IMR-90 (cell line): ENCODE data around the gene ZDHHC1. TPM values are rescaled to one million over a fixed set of nuclear protein-coding genes. Genes with fewer than 3 reads are reported as not detected.

Experiments used
- ATAC-seq: fragments of 200-7000 bp; cut with Tn5 transposase; 2 replicates; pipeline ENCODE4 v1.9.1; 2020; ENCODE audit warnings: low read depth, mild to moderate bottlenecking, moderate library complexity
- BruUV-seq: library from RNA; stranded (reverse); fragments of 400-500 nt; replicated peaks from 2 replicates; lab custom pipeline; 2021; lab: Mats Ljungman, UMichigan
- CTCF ChIA-PET: fragments of 300-600 bp; formaldehyde crosslinking; extraction: SDS; loops from one replicate; lab custom pipeline; 2021; ENCODE audit warnings: antibody characterized with exemption; lab: Yijun Ruan, JAX
- POLR2A ChIA-PET: fragments of 300-600 bp; sonication (Branson Sonifier 250); formaldehyde crosslinking; loops from one replicate; lab custom pipeline; 2022; ENCODE audit warnings: antibody characterized with exemption; ENCODE audit not compliant: unreplicated experiment; lab: Charles Lee
- DNase-seq: peaks from one replicate; pipeline ENCODE4 v3.0.0; 2013
- H2AFZ ChIP-seq: replicated peaks from 2 replicates; pipeline ENCODE3; 2013; ENCODE audit warnings: low read length, mild to moderate bottlenecking; ENCODE audit not compliant: poor library complexity
- H2AK5ac ChIP-seq: 2 replicates; pipeline ENCODE4 v1.6.1; 2013; ENCODE audit warnings: low read depth, low read length, inconsistent platforms
- H2AK9ac ChIP-seq: replicated peaks from 2 replicates; pipeline ENCODE3; 2013; ENCODE audit warnings: mild to moderate bottlenecking, low read depth, low read length, moderate library complexity; ENCODE audit not compliant: poor library complexity
- H2BK120ac ChIP-seq: 2 replicates; pipeline ENCODE4 v1.6.1; 2013; ENCODE audit warnings: low read depth, low read length, inconsistent platforms
- H2BK15ac ChIP-seq: 3 replicates; pipeline ENCODE4 v1.6.1; 2013; ENCODE audit warnings: low read depth, low read length, inconsistent platforms
- H2BK20ac ChIP-seq: 2 replicates; pipeline ENCODE4 v1.6.1; 2013; ENCODE audit warnings: low read depth, mild to moderate bottlenecking, inconsistent platforms, low read length, moderate library complexity
- H2BK5ac ChIP-seq: 2 replicates; pipeline ENCODE4 v1.6.1; 2013; ENCODE audit warnings: mild to moderate bottlenecking, low read depth, low read length, inconsistent platforms; ENCODE audit not compliant: poor library complexity, severe bottlenecking
- H3K14ac ChIP-seq: replicated peaks from 2 replicates; pipeline ENCODE4 v1.6.1; 2013; ENCODE audit warnings: low read depth, low read length, inconsistent platforms
- H3K18ac ChIP-seq: 2 replicates; pipeline ENCODE4 v1.6.1; 2013; ENCODE audit warnings: low read depth, low read length, control low read depth
- H3K23ac ChIP-seq: 2 replicates; pipeline ENCODE4 v1.6.1; 2013; ENCODE audit warnings: low read depth, low read length, inconsistent platforms
- H3K27ac ChIP-seq: 2 replicates; pipeline ENCODE4 v1.5.1; 2013; ENCODE audit warnings: mild to moderate bottlenecking, control low read depth, low read length; ENCODE audit not compliant: insufficient read depth
- H3K27me3 ChIP-seq: 2 replicates; pipeline ENCODE4 v1.6.1; 2013; ENCODE audit warnings: low read length; ENCODE audit not compliant: control insufficient read depth, insufficient read depth
- H3K36me3 ChIP-seq: 2 replicates; pipeline ENCODE4 v1.6.1; 2013; ENCODE audit warnings: low read length, mixed read lengths; ENCODE audit not compliant: control insufficient read depth, insufficient read depth
- H3K4ac ChIP-seq: 2 replicates; pipeline ENCODE4 v1.6.1; 2013; ENCODE audit warnings: low read depth, low read length, inconsistent platforms
- H3K4me1 ChIP-seq: 2 replicates; pipeline ENCODE4 v1.6.1; 2013; ENCODE audit warnings: low read length, mixed read lengths; ENCODE audit not compliant: control insufficient read depth, insufficient read depth
- H3K4me2 ChIP-seq: 2 replicates; pipeline ENCODE4 v1.6.1; 2013; ENCODE audit warnings: low read depth, mild to moderate bottlenecking, control low read depth, low read length, moderate library complexity
- H3K4me3 ChIP-seq: 2 replicates; pipeline ENCODE4 v1.5.1; 2013; ENCODE audit warnings: low read depth, mild to moderate bottlenecking, control low read depth, low read length, moderate library complexity; ENCODE audit not compliant: insufficient read depth
- H3K56ac ChIP-seq: 2 replicates; pipeline ENCODE4 v1.6.1; 2013; ENCODE audit warnings: low read length, inconsistent platforms; ENCODE audit not compliant: insufficient read depth; ENCODE audit errors: extremely low read depth
- H3K79me1 ChIP-seq, 2 experiments: 2 replicates each; pipeline ENCODE4 v1.6.1; 2013; ENCODE audit warnings: low read length in 2 of 2, inconsistent platforms in 1 of 2, low read depth in 1 of 2
- H3K9ac ChIP-seq: 2 replicates; pipeline ENCODE4 v1.6.1; 2013; ENCODE audit warnings: low read depth, low read length, control low read depth
- H3K9me1 ChIP-seq: 2 replicates; pipeline ENCODE4 v1.6.1; 2013; ENCODE audit warnings: low read length, inconsistent platforms; ENCODE audit not compliant: insufficient read depth
- H3K9me3 ChIP-seq: 2 replicates; pipeline ENCODE4 v1.6.1; 2013; ENCODE audit warnings: low read length; ENCODE audit not compliant: control insufficient read depth, insufficient read depth
- H4K20me1 ChIP-seq: 2 replicates; pipeline ENCODE4 v1.6.1; 2013; ENCODE audit warnings: low read length, inconsistent platforms; ENCODE audit not compliant: insufficient read depth
- H4K5ac ChIP-seq: 2 replicates; pipeline ENCODE4 v1.6.1; 2013; ENCODE audit warnings: mild to moderate bottlenecking, low read depth, low read length, control low read depth
- H4K8ac ChIP-seq, 2 experiments: 2 replicates each; pipeline ENCODE4 v1.6.1; 2013; ENCODE audit warnings: low read depth in 2 of 2, low read length in 2 of 2, control low read depth in 1 of 2, inconsistent platforms in 1 of 2
- H4K91ac ChIP-seq: 2 replicates; pipeline ENCODE4 v1.6.1; 2013; ENCODE audit warnings: low read depth, low read length, inconsistent platforms; ENCODE audit not compliant: insufficient read depth
- BHLHE40 ChIP-seq: fragments of 150-350 bp; IDR thresholded peaks from 2 replicates; pipeline ENCODE4 v1.6.1; 2016; ENCODE audit warnings: mild to moderate bottlenecking, low read depth, low read length
- CTCF ChIP-seq: conservative IDR thresholded peaks from 2 replicates; pipeline ENCODE4 v1.5.1; 2012; ENCODE audit warnings: mild to moderate bottlenecking, low read depth, low read length, improper control_type of control experiment
- ELK1 ChIP-seq: fragments of 150-350 bp; IDR thresholded peaks from 2 replicates; pipeline ENCODE4 v1.6.1; 2016; ENCODE audit warnings: low read depth, mild to moderate bottlenecking, low read length, moderate library complexity, borderline replicate concordance
- FOS ChIP-seq: fragments of 150-350 bp; IDR thresholded peaks from 2 replicates; pipeline ENCODE4 v1.6.1; 2016; ENCODE audit warnings: low read depth, low read length
- POLR2A ChIP-seq: IDR thresholded peaks from 2 replicates; pipeline ENCODE4 v1.6.1; 2012; ENCODE audit warnings: mild to moderate bottlenecking, low read depth, low read length
- RAD21 ChIP-seq: IDR thresholded peaks from 2 replicates; pipeline ENCODE4 v1.6.1; 2012; ENCODE audit warnings: low read length, improper control_type of control experiment
- SMC3 ChIP-seq: fragments of 150-350 bp; IDR thresholded peaks from 2 replicates; pipeline ENCODE4 v1.6.1; 2016; ENCODE audit warnings: low read depth, mild to moderate bottlenecking, antibody characterized with exemption, low read length, moderate library complexity
- dilution Hi-C: fragments of 300-500 bp; cut with HindIII; formaldehyde crosslinking; loops from one replicate; pipeline ENCODE4 v1.14.3; 2018; ENCODE audit warnings: low sequenced_read_pairs; ENCODE audit not compliant: unreplicated experiment
- in situ Hi-C: fragments of 300-500 bp; cut with MboI; formaldehyde crosslinking; loops from 3 replicates; pipeline ENCODE4 v1.14.3; 2019; ENCODE audit warnings: low sequenced_read_pairs, inconsistent platforms, mixed read lengths
- intact Hi-C: fragments of 100-400 bp; cut with micrococcal nuclease; formaldehyde crosslinking; loops from 2 replicates; pipeline ENCODE4 v1.10.0; 2022
- polyA plus RNA-seq, 3 experiments: library from polyadenylated mRNA; depleted of rRNA; stranded (reverse); fragments of >200 nt; gene quantifications; 2 replicates each; pipeline ENCODE4 v1.2.3, GENCODE V29; 2012; ENCODE audit warnings: low replicate concordance in 1 of 3
- total RNA-seq: library from RNA; depleted of rRNA; stranded (reverse); fragments of >200 nt; gene quantifications from 2 replicates; pipeline ENCODE4 v1.2.3, GENCODE V29; 2012

The ZDHHC1 gene
- total and polyA plus RNA-seq, 2 of the 4 experiments (the other 2 are of a cell fraction): 2.0 to 5.9 TPM

GRCh38 chr16:67372664-67373063, 43.6 kb downstream of the ZDHHC1 start:
- Histone ChIP-seq H4K8ac (no peak overlapping the region), H2AK5ac (no peak overlapping the region), H3K79me1 (no peaks in the 10 kb centered on the region), H3K4me3 (no peak overlapping the region), H3K56ac (no peak overlapping the region), H2AFZ (no peak overlapping the region), H4K91ac (no peak overlapping the region), H2AK9ac (no peak overlapping the region), H3K4ac (no peak overlapping the region), H3K27ac (no peak overlapping the region), H3K9ac (no peak overlapping the region), H2BK5ac (no peak overlapping the region), H3K14ac (no peak overlapping the region), H3K23ac (no peak overlapping the region), H4K5ac (no peak overlapping the region), H3K4me2 (no peak overlapping the region), H3K9me1 (no peaks in the 10 kb centered on the region), H2BK120ac (no peak overlapping the region), H2BK15ac (no peak overlapping the region), H3K4me1 (peaks cover 3% of the 10 kb centered on the region; the same call in 1 of the 2 replicates), H3K18ac (no peak overlapping the region), H4K20me1 (no peaks in the 10 kb centered on the region), H2BK20ac (no peak overlapping the region), H3K27me3 (peaks cover 17% of the 10 kb centered on the region), H3K36me3 (no peaks in the 10 kb centered on the region), H3K9me3 (no peaks in the 10 kb centered on the region)
- dilution Hi-C loops: no loop called here
- TF ChIP-seq CTCF (peak; percentile 57), BHLHE40 (no peak), FOS (no peak), RAD21 (peak; percentile 51), POLR2A (no peak), ELK1 (no peak), SMC3 (peak; percentile 38; the same call in 1 of the 2 replicates)
- no TSS peak for BruUV-seq
- in situ Hi-C loops: no loop called here
- peak; percentile 49; the same call in 1 of the 2 replicates for ATAC-seq
- DNase-seq: peak; percentile 36
- intact Hi-C loops: loop anchor here (5.0 kb wide), 1 partner anchor 95 kb away; no protein-coding TSS in a partner anchor
- CTCF ChIA-PET: interaction anchor here (0.6 to 0.8 kb wide), 4 partner anchors 40 to 79 kb away, joined by 3 to 4 read pairs (median 3); no protein-coding TSS in a partner anchor
- POLR2A ChIA-PET: no interaction called here
